Measurements from ENCODE around the gene GDPD5. TPM values are rescaled to one million over a fixed set of nuclear protein-coding genes. Genes with fewer than 3 reads are reported as not detected.

The GDPD5 gene
- total and polyA plus RNA-seq, 2 donors (not counting 3 experiments of a cell fraction or from before 2014, with no cell fraction given): 60.2 to 79.2 TPM

DNA sequence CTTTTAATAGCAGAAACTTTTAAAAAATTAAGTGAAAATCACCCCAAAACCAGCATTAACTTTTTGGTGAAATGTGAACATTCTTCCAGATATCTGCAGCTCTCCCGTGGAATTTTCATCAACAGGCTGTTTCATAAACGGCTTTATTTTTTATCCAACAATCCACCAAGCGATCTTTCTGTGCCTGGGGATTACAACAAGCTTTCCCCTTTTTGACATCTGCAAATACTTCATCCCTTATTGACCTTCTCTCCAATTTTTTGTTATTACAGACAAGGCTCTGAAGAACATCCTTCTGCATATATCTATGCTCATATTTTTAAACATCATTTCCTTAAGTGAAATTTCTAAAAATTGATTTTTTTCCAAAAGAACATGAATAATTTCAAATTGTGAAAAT is 30.5 kb upstream of the GDPD5 start:
- H3K9ac ChIP-seq (replicated peaks; ENCODE audit: extremely low read depth, insufficient read depth, low read length): no peak overlapping the region
- TF ChIP-seq POLR2AphosphoS5 (IDR thresholded peaks at IDR 0.05; ENCODE audit: insufficient read depth, low read depth, low read length) (no peak), JUN (IDR thresholded peaks at IDR 0.05; ENCODE audit: borderline replicate concordance, insufficient read depth, insufficient read length, low read depth) (no peak), EZH2 (IDR thresholded peaks at IDR 0.05; ENCODE audit: borderline replicate concordance, low read depth, low read length, severe bottlenecking) (no peak), POLR2A (IDR thresholded peaks at IDR 0.05; ENCODE audit: low read depth, low read length) (no peak), MYC (IDR thresholded peaks at IDR 0.05; ENCODE audit: low read depth, low read length) (no peak), GATA2 (IDR thresholded peaks at IDR 0.05; ENCODE audit: insufficient read depth, insufficient read length, low read depth, low read length) (no peak)
- TF ChIP-seq, protein P1, sequence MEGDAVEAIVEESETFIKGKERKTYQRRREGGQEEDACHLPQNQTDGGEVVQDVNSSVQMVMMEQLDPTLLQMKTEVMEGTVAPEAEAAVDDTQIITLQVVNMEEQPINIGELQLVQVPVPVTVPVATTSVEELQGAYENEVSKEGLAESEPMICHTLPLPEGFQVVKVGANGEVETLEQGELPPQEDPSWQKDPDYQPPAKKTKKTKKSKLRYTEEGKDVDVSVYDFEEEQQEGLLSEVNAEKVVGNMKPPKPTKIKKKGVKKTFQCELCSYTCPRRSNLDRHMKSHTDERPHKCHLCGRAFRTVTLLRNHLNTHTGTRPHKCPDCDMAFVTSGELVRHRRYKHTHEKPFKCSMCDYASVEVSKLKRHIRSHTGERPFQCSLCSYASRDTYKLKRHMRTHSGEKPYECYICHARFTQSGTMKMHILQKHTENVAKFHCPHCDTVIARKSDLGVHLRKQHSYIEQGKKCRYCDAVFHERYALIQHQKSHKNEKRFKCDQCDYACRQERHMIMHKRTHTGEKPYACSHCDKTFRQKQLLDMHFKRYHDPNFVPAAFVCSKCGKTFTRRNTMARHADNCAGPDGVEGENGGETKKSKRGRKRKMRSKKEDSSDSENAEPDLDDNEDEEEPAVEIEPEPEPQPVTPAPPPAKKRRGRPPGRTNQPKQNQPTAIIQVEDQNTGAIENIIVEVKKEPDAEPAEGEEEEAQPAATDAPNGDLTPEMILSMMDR (IDR thresholded peaks at IDR 0.05; ENCODE audit: extremely low read depth in 1 of 2, insufficient read depth in 1 of 2, low read depth in 1 of 2, low read length in 2 of 2): no peak
- TF ChIP-seq, protein P2, sequence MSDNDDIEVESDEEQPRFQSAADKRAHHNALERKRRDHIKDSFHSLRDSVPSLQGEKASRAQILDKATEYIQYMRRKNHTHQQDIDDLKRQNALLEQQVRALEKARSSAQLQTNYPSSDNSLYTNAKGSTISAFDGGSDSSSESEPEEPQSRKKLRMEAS (IDR thresholded peaks at IDR 0.05; ENCODE audit: insufficient read depth, insufficient read length): no peak
- no peak overlapping the region for H3K4me2 ChIP-seq (ENCODE audit: insufficient read depth, low read length)
- H3K4me1 ChIP-seq (ENCODE audit: control insufficient read depth, extremely low read depth, insufficient read depth, low read length): peaks cover 32% of the 10 kb centered on the region
- no peak overlapping the region for H3K4me3 ChIP-seq (replicated peaks in 1 of 3; ENCODE audit: insufficient read depth in 1 of 3, low read depth in 1 of 3, low read length in 3 of 3)
- CTCF ChIA-PET: no interaction called here
- H3K9me1 ChIP-seq (replicated peaks; ENCODE audit: control insufficient read depth, extremely low read depth, insufficient read depth, low read length): no peaks in the 10 kb centered on the region
- H3K9me3 ChIP-seq (replicated peaks; ENCODE audit: control insufficient read depth, insufficient read depth, low read length): no peaks in the 10 kb centered on the region
- no peaks in the 10 kb centered on the region for H3K27me3 ChIP-seq (ENCODE audit: control insufficient read depth in 2 of 2, insufficient read depth in 2 of 2, low read length in 2 of 2)
- H3K79me2 ChIP-seq (ENCODE audit: control insufficient read depth, insufficient read depth, low read length): no peaks in the 10 kb centered on the region
- H3K36me3 ChIP-seq (ENCODE audit: control insufficient read depth in 2 of 2, extremely low read depth in 1 of 2, insufficient read depth in 2 of 2, low read length in 2 of 2): no peaks in the 10 kb centered on the region
- BruUV-seq (replicated peaks): no TSS peak
- POLR2A ChIA-PET: no interaction called here
- DNase-seq (ENCODE audit: low read depth, low spot score): no peak
- no peak overlapping the region for H3K27ac ChIP-seq (ENCODE audit: insufficient read depth, low read depth, low read length)
- no peaks in the 10 kb centered on the region for H4K20me1 ChIP-seq (replicated peaks; ENCODE audit: control insufficient read depth, extremely low read depth, insufficient read depth, low read length)
- FAIRE-seq: no peak
- intact Hi-C loops (cut with micrococcal nuclease) (no loop called here), dilution Hi-C loops (cut with MboI; ENCODE audit: extremely low pct_ligation_motif_present, low sequenced_read_pairs) (no loop called here)
- H2AFZ ChIP-seq (ENCODE audit: low read depth, low read length): no peak overlapping the region

Data from endothelial cell of umbilical vein (primary cell).